ENCODE data around the gene CYRIA.

CYRIA gene

GRCh38 chr2:16675781-16676180 is 10.1 kb upstream of the CYRIA start:
- no peak overlapping the region for H3K4me3 ChIP-seq (ENCODE audit: low read length)

GRCh38 chr2:16674154-16674553 is 8.5 kb upstream of the CYRIA start:
- no peak for DNase-seq (ENCODE audit: low read depth, low spot score)
- H3K4me3 ChIP-seq (ENCODE audit: low read length), result no peak overlapping the region

More at GRCh38 chr2:16675781-16676180, 10.1 kb upstream of the CYRIA start:
- DNase-seq (ENCODE audit: low read depth, low spot score), result no peak

DNA sequence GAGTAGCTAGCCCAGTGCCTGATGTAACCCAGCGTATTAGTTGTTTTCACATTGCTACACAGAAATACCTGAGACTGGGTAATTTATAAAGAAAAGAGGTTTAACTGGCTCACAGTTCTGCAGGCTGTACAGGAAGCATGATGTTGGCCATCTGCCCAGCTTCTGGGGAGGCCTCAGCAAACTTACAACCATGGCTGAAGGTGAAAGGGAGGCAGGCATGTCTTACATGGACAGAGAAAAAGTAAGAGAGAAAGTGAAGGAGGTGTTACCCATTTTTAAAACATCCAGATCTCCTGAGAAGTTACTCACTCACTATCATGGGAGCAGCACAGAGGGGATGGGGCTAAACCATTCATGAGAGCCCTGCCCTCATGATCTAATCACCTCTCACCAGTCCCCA is 6.1 kb upstream of the CYRIA start:
- no peak for DNase-seq (ENCODE audit: low read depth, low spot score)
- no peak overlapping the region for H3K4me3 ChIP-seq (ENCODE audit: low read length)

DNA sequence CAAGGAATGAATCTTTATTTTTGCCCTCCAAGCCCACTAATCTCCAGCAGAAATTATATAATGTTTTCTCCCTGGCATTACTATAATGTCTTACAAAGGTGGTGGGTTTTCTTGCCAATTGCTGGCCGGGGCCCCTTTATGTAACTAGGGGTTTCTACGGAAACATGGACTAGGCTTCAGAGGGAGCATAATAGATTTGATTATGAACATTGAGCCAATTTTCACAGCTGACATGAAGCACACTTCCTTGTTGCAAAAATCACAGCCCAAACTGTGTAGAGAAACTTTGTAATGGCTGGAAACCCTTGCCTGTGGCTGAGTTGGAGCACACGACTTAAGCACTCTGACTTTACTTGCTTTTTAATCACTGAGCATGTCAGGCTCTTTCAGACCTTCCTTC is 3.8 kb upstream of the CYRIA start:
- no peak overlapping the region for H3K4me3 ChIP-seq (ENCODE audit: low read length)

GRCh38 chr2:16666449-16666801 is 791 bp upstream of the CYRIA start:
- H3K4me3 ChIP-seq (ENCODE audit: low read length), result no peak overlapping the region
- no peak for DNase-seq (ENCODE audit: low read depth, low spot score)

More for the DNA sequence above, 3.8 kb upstream of the CYRIA start:
- no peak for DNase-seq (ENCODE audit: low read depth, low spot score)

DNA sequence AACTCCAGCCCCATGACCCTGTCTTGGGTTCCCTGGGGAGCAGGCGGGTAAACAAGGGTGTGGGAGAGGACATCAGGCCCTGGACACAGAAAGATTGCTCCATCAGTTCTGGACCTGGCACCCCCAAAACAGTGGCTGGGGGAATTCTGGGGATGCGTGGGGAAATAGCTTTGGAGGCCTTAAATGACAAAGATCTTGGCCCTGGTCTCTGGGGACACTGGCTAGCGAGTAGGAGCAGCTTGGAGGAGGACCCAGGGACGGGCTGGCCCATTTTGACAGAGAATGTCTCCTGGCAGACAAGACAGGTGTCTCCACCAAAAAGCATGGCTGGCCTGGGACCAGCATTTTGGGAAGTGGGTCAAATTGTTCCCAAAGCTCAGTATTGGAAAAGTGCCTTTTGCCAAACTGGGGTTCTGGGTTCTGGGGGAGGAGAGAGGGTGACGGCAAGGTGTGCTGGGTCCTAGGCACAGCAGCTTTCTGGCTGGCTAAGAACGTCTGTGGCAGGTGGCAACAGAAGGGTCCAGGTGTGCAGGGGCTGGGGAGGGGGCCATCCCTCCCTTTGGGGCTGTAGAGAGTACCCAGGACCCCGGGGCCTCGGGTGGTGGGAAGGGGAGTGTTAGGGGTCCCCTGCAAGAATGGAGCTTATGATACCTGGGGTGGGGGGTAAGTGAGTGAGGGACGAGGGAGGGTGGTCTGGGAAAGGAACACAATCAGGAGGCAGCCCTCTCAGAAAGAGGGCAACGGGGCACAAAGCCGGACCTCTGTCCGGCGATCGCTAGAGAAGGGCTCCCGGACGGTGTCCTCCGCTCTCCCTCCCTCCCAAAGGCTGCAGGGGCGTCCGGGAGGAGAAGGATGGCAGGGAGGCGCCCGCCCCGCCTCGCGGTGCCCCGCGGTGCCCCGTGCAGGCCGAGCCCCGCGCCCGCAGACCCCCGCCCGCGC is 556 bp downstream of the CYRIA start:
- no peak for DNase-seq (ENCODE audit: low read depth, low spot score)
- H3K4me3 ChIP-seq (ENCODE audit: low read length), result peak overlapping the region; percentile 38

DNA sequence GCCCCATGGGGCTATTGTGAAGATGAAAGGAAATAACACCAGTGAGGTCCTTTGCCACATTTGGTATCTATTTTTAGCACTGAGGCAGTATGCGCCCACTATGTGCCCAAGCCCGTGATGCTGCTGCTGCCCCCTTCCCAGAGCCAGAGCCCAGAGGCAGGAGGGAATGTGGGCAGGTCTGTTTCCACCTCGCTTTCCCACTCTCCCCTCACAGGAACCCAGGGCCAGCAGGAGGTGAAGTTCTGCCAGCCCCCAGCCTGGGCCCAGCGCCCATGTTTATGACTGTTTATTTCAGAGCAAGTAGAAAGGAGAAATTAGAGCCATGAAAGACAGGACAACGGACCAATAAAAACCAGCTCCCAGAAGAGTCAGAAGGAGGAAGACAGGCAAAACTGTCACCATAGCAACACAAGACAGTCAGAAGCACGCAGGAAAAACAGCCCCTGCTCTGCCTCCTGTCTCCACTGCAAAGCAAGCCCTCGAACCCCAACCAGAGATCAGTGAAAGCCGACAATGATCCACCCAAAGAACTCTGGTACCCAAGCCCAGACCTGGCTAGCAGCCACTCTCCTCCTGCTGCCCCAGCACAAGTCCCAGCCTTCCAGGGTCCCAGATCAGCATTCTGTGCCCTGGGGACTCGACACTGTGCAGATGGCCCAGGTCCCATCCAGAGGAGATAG is 1.4 kb downstream of the CYRIA start:
- no peak overlapping the region for H3K4me3 ChIP-seq (ENCODE audit: low read length)
- DNase-seq (ENCODE audit: low read depth, low spot score), result peak; percentile 36

DNA sequence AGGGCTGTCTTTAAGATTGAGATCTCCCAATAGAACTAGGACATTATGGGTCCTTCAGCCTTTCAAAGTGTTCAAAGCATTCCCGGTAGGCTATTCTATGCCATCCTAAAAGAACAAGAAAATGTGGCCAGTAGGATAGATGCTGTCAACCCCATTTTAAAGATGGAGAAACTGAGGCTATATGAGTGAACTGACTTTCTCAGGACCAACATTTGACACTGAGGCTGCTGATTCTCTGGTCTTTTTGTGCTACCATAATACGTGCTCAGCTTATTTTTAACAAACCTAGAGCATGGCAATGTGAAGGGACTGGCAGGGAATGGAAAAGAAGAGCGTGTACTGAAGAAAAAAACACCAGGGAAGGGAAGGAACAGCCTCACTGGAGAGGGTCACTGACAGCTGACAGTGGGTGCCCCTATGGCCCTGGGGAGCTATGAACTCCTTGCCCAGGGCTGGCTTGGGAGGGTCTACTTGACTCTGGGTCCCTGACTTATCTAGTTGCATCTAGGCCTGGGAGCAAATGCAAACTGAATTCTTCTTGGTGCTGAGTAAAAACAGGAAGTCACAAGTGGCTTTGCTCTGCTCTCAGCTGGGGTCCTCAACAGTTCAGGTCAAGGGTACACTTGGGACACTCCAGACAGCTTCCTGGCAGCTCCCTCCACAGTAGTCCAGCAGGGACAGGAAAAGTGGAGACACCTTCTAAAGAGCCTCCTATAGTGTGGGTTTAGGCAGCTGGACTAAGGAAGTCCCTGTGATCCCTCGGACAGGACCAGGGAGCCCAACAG is 2.3 kb downstream of the CYRIA start:
- H3K4me3 ChIP-seq (ENCODE audit: low read length), result no peak overlapping the region
- no peak for DNase-seq (ENCODE audit: low read depth, low spot score)

DNA sequence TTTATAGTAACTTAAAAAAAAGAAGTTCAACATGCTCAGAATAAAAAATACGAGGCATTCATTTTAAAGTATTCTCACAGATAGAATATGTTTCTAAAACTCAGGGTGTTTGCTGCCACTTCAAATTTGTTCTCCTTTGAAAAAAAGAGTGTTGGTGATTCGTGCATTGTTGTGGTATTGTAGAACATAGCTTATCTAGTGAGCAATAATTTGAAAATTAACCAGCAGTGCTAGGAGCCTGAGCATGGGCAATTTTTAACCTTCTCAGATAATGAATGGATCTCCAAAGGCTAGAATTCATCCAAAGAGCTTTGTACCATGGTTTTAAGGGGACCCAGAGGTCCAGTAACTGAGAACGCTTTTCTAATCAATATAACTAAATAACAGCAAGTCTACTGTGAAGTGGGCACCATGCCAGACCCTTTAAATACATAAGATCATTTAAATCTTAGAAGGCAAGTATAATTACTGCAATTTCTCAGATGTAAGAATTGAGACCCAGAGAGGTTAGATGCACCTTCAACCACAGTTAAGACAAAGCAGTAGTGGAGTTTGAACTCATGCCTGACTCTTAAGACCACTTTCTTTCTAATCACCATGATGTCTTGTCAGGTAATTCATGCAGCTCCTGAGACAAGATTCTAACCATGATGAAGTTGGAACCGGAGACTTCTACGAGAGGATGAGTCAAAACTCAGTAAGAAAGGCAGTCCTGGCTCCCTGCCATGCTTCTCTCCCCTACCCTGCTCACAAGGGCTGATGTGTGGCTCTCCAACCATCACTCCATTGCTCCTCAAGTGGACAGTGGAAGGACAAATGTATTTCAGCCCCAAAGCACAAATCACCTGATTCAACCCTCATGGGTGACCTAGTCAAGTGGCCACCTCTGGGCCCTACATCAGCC is 3.4 kb downstream of the CYRIA start:
- H3K4me3 ChIP-seq (ENCODE audit: low read length), result no peak overlapping the region
- DNase-seq (ENCODE audit: low read depth, low spot score), result no peak

- DNase-seq (ENCODE audit: low read depth, low spot score), result no peak
- H3K4me3 ChIP-seq (ENCODE audit: low read length), result no peak overlapping the region
Observed at GRCh38 chr2:16661526-16661925, 4.1 kb downstream of the CYRIA start.

DNA sequence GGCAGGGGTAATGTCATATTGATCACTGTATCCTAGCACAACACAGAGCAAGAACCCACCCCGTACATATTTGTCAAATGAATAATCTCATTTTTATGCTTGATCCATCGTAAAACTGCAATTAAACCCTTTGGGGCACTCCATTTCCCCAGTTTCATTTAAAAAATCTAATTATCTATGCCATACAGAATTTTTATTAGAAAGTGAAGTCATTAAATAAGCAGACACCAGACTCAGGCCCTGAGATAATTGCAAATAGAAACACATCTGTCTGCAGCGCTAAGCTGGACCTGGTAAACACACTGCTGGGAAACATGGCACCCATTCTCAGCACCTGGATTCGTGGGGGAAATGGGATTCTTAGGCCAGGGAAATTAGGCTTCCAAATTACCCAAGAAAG is 5.1 kb downstream of the CYRIA start:
- H3K4me3 ChIP-seq (ENCODE audit: low read length), result no peak overlapping the region
- DNase-seq (ENCODE audit: low read depth, low spot score), result no peak

DNA sequence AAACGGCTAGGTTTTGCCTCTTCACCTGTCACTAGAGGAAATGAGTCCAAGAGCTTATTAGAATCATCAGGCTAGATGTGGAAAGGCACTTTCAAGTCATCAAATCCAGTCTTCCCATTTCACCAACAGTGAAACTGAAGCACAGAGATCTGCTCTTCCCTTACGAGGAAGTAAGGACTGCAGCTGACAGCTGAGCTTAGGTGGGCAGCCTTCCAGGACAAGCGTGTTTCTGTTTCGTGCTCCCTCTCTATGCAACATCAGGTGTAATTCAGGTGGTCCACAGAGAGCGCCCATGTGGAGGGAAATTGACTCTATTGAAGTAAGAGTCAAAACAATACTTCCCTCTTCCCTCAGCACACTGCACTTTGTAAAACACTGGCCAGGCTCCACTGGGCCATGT is 5.5 kb downstream of the CYRIA start:
- H3K4me3 ChIP-seq (ENCODE audit: low read length), result no peak overlapping the region
- no peak for DNase-seq (ENCODE audit: low read depth, low spot score)

- H3K4me3 ChIP-seq (ENCODE audit: low read length), result no peak overlapping the region
- DNase-seq (ENCODE audit: low read depth, low spot score), result no peak
Observed at GRCh38 chr2:16658076-16658739, 7.4 kb downstream of the CYRIA start.

DNA sequence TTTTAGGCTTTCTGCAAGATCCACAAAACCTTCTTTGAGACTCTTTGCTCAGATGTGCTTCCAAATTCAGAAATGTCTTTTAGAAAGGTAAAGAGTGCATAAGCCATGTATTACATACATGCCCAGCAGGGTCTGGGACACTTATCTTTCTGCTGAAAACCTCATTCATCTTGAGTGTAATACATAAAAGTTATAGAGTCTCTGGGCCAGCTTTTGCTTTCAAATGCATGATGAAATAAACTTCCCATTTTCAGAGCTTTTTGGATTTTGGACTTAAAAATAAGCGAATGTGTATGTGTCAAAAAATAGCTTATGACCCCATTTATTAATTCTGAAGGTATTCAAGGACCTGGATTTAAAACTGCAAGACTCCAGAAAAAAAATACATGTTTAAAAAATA is 8.0 kb downstream of the CYRIA start:
- no peak for DNase-seq (ENCODE audit: low read depth, low spot score)
- H3K4me3 ChIP-seq (ENCODE audit: low read length), result no peak overlapping the region

DNA sequence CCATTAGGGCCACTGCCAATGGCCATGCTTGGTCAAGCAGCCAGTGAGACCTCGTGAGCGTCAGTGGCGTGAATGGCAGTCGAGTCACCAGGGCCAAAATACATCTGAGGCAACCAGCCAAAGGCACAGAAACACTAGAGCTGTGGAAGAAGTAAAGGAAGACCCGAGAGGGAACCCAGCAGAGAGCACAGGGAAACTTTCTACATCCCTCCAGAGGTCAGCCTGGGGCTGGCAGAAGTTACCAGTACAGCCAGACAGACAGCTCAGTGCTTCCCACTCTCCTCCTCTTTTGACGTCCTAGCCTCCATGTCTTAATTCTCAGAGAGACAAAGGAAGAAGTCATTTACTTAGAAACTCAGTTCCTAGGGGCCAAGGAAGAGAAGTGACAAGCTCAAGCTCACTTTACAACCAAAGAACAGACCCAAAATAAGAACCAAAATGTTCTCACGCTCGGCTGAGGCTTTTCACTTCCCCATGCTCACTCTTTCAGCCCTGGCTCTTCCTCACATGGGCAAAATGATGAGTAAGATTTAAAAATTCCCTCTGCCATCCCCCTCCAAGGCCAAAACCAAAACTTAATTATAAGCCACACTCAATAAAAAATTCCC is 8.7 kb downstream of the CYRIA start:
- DNase-seq (ENCODE audit: low read depth, low spot score), result no peak
- H3K4me3 ChIP-seq (ENCODE audit: low read length), result no peak overlapping the region

DNA sequence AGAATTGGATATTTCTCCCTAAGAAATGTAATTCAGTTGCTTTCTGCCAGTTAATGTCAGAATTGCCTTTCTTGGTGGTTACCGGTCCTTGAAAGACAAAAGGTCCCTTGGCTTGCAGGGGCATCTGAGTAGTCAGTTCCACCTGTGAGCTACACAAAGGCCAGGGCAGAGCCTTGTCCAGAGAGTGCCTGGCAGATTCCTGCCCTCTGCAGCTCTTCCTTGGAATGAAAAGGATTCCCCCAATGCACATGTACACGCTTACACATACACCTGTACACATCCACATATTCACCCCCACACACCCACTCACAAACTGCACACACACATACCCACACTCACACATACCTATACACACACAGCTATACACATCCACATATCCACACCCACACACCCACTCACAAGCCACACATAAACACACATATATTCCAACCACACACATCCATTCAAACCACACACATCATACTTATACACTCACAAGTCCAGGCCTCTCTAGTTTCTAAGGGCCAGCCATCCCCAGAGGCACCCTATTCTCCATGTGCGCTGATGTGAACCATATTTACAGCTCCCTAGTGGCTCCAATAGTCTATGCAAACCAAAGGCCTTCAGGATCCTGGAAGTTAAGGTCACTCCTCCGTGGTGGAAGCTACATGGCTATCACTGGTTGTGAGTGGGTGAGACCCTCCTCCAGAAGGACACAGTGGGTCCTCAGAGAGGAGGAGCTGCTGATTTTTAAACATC is 9.6 kb downstream of the CYRIA start:
- H3K4me3 ChIP-seq (ENCODE audit: low read length), result no peak overlapping the region
- no peak for DNase-seq (ENCODE audit: low read depth, low spot score)

DNA sequence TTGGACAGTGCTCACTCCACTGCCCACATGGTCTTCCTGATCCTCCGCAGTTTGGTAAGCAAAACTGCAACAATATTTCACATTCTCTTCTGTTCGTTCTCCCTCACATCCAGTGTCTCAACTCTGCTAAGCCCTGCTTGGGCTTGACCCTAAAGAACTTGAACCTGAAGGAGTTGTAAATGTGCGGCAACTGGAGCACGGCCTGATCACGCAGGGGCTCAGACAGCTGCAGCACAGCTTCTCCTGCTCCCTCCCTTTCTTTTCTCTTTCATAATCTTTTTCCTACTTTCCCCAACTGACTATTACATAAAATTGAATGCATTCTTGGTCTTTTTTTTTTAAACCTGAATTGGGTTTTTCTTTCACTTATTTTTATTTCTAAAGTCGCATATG is 10.2 kb downstream of the CYRIA start:
- DNase-seq (ENCODE audit: low read depth, low spot score), result no peak
- H3K4me3 ChIP-seq (ENCODE audit: low read length), result no peak overlapping the region

Data from Jurkat, Clone E6-1 (cell line).